HG02798 (cell line): ENCODE results near the gene CD6.
"Not testable (repeated sequence)": the region's sequence is repeated elsewhere in the genome, so short reads cannot be mapped to it uniquely, and the experiment has no call there.

ENCODE experiments used
- ATAC-seq: cut with Tn5 transposase; IDR thresholded peaks from one replicate; pipeline ENCODE4 v1.9.1; 2021; ENCODE audit warnings: mild to moderate bottlenecking; ENCODE audit not compliant: unreplicated experiment, poor library complexity

CD6 gene

DNA sequence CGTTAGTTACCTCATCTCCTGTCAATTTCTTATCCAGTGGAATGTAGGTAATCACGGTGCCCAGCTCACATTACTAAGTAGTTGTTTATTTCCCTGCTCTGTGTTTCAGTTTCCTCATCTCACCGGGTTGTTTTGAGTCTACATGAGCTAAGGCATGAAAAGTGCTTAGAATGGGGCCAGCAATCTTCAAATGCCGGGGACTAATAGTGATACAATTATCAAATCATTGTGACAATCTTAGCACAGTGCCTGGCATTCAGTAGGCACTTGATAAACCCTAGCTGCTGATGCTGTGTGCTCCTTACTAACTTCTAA lies 77.5 kb downstream of the CD6 start:
- no peak for ATAC-seq

DNA sequence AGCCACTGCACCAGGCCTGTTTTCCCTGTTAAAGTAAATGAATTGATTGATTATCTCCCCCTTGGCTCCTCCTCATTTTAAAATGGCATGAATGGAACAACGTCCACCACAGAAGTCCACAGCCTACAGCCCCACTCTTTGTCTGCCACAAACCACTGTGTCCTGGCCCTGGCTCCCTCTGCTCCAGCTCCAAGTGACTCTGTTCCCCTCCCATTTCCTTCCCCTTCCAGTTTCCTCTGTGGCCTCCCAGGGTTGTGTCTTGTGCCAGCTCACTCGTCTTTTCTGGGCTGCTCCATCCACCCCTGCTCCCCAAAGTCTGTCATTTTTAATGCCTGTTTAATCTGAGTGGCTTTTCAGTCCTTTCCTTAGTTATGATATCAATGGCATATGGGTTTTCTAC lies 78.4 kb downstream of the CD6 start:
- no peak for ATAC-seq

DNA sequence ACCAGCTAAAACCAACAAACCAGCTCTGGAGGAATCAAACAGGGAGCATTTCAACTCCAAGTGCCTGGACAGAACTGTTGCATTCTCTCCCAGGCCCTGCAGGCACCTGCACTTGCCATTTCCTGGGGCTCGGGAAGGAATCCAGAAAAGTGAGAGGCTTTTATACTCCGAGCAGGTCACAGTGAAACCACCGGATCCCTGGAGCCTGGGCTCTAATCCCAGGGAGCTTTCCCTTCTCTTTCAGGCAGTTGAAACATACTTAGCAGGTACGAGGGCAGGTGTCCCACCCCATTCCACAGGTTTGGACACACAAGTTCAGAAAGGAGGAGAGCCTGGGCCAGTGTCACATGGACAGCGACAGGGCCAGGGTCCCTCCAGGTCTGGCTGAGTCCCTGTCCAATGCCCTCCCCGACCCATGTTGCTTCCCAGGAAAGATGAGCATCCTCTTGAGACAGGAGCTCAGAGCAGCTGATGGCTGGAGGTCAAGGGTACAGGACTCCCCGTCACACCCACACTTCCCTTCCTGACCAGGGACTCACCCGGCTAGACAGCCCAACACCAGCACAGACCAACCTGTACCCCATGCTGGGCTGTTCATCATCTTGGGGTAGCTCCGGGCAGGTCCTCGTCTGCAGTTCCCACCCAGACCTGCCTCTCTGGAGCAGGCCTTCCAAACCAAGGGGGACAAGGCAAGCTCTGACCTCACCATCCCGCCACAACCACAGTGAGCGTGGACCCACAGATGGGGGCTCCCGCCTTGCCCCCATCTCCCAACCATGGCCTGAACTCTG lies 80.9 kb downstream of the CD6 start:
- ATAC-seq: no peak

DNA sequence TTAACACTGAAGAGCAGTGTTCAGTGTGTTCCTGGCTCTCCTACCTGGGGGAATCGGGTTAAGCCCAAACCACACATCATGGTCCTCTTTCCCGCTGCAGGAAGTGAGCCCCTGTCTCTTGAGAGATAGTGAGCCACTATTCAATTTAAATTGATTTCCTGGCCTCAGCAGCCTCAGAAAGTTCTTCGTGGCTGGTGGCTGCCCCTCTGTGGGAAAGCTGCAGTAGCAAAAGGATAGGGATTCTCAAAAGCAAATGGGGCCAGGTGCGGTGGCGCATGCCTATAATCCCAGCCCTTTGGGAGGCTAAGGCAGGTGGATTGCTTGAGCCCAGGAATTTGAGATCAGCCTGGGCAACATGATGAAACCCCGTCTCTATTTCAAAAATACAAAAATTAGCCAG lies 81.7 kb downstream of the CD6 start:
- ATAC-seq: no peak

DNA sequence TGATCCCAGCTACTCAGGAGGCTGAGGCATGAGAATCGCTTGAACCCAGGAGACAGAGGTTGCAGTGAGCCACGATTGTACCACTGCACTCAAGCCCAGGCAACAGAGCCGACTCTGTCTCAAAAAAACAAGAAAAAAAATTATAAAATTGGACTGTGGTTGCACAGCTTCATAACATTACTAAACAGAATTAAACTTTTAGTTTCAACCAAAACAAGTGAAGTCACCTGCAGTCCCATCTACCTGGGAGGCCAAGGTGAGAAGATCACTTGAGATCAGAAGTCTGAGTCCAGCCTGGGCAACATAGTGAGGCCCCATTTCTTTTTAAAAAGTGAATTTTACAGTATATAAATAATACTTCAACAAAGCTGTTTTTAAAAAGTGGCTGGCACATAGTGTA lies 83.0 kb downstream of the CD6 start:
- ATAC-seq: no peak

DNA sequence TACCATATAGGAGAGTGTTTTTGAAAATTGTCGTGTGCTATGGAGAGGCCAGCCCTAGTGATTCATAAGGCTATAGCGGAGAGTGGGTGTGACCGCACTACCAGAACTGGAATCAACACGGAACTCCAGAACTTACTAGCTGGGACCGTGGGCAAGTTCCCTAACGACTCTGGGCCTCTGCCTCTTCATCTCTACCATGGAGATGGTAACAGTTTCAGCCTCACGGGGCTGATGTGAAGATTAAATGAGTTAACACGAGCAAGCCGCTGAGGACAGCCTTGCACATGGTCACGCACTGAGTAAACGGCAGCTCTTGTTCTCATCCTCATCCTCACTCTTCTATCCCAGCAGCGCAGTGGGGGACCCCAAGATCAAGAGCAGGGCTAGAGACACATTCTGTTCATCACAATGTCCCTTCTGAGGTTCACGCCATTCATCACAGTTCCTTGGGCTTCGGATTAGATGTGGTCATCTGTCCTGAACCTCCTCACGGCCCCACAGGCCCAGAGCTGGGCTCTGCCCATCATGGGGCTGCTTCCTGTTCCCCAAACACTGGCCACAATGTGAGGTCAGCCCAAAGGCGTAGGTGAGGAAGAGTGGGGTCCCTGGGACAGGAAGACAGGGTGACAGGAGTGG lies 83.6 kb downstream of the CD6 start:
- ATAC-seq: no peak

DNA sequence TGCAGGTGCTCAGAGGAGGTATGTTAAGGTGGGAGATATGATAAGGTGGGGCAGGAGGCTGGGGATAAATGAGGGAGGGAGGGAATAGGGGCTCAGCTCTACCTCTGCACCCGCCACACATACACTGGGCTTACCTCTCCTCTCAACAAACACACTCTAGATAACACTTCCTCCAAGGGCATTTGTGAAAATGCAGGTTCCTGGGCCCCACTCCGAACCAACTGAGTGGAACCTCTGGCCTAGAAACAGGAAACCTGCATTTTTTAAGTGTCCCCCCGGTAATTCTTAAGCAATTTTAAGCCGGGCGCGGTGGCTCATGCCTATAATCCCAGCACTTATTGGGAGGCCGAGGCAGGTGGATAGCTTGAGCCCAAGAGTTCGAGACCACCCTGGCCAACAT lies 84.3 kb downstream of the CD6 start:
- ATAC-seq: no peak

DNA sequence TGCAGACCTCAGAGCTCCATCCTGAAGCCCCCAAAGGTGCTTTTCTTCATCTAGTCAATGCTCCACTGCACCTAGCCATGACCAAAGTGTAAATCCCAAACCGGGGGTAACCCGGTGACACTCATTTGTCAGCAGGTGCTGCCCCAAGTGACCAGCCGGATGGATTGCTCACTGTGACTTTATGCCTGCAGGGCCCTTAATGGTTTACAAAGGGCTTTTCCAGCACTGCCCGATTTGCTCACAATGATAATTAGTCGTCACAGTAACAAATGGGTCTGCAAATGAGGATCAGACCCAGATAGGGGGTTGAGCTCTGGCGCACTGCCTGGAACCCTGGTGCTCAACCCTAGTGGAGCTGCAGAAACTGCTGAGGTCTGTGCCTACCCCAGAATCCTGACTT lies 85.1 kb downstream of the CD6 start:
- no peak for ATAC-seq

DNA sequence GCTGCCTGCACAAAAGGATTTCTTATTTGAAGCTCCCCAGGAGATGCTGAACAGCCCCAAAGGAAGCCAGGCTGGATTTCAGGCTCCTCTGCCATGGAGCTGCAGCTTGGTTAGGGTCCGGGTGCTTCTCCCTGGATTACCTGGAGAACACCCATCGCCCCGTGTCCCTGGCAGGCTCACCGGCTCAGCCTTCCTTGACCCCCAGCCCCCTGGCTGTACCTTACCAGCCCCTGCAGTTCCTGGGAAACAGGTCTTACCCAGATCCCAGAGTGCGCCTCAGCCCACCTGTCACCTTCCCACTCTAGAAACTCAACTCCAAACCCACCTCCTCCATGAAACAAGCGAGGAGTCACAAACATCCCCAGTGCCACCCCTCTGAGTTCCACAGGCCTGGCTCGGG lies 85.5 kb downstream of the CD6 start:
- ATAC-seq: no peak

DNA sequence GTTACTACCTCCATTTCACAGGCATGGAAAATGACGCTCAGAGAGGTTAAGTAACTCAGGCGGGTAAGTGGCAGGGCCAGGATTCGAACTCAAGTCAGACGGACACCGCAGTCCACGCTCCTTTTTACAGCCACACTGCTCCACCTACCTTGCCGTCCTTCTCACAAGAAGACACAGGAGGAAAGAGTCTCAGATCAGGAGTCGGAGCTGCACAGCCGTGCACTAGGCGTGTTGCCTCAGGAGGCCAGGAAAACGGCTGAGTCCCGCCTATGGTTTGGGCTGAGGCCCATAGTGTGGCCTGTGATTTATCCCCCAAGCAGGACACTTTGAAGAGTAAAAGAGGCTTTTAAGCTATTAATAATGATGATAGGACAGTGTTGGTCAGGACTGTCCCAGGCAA lies 86.1 kb downstream of the CD6 start:
- ATAC-seq: no peak

DNA sequence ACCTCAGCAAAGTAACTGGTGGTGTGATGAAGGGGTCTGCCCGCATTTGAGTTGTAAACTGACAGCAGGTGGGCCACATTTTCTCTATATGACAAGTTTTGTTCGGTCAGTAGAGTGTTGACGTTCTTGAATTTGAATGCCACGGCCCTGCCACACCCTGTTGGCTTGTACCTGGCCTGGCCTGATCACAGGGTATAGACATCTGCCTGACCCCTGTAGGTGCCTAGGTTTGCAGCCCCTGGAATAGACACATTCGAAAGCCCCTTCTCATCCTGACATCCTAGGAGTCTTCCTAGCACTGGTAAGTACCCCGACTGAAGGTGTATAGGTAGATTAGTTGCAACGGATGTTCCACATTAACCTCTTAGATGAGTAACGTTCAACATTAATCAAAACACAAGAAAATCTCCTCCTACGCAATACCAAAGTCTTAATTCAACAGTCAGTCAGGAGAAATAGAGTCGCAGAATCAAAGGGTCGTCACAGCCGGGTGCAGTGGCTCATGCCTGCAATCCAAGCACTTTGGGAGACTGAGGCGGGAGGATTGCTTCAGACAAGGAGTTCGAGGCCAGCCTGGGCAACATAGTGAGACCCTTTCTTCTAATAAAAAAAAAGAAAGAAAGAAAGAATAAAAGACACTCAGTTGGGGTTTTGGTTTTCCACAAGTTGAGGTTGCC lies 87.2 kb downstream of the CD6 start:
- no peak for ATAC-seq

DNA sequence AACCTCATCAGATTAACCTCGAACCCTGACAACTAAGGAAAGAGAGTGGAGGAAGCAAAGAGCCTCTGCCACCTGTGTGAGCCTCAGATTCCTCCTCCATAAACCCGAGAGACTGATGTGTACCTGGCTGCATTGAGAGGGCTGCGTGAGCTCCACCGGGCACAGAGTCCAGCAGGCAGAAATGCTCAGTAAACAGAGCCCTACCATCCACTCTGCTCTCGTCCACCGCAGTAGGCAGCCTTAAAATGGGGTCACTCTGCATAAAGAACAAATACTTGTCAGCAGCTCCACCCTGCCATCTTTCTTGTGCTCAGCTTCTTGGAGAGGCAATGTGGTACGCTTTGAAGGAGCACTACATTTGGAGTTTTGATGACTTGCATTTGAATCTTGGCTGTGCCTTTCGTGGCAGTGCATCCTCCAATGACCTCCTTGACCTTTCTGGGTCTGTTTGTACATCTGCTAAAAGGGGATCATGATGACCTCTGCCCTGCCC lies 87.8 kb downstream of the CD6 start:
- no peak for ATAC-seq

DNA sequence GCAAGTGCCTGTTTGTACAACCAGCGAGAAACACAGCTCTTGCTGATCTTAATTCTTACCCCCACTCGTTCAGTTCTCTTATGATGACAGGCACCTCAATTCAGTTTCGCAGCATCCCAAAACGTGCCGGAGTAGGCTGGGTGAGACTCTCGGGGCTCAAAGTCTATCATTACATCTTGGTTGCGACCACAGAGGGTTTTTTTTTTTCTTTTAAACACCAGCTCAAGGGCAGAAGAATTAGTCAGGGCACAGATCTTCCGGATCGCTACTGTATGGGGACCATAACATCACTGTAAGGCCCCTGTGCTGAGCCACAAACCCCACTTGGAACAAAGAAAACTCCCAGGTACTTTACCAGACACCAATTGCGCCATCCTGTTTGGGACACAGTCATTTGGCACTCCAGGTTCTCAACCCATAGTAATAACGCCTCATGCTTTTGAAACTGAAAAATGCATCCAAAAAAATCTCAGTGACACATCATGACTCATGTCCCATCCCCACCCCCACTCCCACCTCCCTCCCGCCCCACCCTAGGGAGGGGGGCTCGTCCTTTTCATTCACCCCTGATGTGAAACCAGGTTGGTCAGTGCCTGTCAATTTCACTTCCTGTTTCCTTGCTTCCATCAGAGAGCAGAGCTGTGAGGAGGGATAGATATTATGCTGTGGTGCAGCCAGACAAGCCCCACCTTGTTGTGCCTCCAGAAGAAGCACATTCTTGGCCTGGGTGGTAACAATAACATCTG lies 89.8 kb downstream of the CD6 start:
- peak; percentile 80 for ATAC-seq

DNA sequence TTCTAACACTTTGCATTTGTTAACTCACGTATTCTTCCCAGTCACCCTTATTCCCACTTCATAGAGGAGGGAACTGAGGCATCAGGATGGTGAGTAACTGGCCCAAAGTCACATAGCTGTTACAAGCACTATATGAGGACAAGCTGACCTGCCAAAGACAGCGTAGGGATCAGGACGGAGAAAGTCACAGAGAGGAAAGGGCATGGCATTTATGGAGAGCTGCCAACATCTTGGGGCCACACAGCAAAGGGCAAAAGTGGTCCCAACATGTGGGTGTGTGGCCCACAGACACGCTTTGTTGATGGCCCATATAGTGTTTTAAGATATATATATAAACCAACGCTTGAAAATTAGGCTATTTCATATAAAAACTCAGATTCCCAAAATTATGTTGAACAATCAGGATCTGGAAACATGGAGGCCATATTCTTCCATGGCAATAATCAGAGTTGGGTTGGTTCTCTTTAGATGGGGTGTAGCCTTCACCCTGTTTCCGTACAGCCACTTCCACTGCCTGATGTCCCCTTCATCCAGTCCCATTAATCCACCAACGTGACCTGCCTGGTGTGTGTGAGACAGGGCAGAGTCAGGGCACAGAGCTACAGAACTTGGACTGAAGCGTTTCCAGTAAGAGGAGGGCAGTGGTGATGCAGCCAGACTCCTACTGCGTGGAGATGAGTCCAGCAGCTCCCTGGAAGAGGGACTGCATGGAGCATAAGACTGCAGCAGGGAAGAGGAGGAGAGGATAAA lies 90.9 kb downstream of the CD6 start:
- no peak for ATAC-seq

DNA sequence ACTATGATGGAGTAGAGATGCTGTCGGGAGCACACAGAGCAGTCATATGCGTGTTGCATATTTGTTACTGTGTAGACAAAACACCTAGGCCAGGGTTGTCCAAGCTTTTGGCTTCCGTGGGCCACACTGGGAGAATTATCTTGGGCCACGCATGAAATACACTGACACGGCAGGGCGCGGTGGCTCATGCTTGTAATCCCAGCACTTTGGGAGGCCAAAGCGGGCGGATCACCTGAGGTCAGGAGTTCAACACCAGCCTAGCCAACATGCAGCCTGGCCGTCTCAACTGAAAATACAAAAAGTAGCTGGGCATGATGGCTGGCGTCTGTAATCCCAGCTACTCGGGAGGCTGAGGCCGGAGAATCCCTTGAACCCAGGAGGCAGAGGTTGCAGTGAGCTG lies 93.8 kb downstream of the CD6 start:
- not testable (repeated sequence) for ATAC-seq

DNA sequence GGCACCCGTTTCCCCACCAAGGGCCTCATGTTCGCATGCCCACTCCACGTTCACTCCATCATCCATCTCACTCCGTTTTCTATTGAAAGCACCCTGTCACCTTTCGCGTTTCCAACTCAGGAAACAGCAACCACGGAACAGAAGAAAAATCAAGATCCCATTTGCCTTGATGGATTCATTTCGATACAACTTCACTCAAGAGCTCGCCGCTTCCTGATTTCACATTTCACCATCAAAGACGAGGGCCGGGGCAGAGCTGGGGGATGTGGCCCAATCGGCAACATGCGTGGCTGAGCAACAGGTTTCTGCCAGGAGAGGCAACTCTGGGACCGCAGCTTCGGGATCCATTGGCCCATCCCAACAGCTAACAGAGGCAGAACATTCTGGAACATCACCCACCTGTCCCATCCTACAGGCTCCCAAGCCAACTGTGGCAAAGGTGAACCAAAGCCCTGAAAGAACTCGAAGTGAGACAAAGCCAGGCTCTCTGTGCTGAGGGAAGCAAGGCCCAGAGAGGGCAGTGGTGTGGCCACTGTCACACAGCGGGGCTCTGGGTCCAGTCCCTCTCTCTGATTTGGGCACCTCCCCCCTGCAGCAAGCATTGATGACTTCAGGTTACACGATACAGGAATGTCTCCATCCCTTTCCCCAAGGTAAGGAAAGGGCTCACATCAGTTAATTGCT lies 94.6 kb downstream of the CD6 start:
- no peak for ATAC-seq

DNA sequence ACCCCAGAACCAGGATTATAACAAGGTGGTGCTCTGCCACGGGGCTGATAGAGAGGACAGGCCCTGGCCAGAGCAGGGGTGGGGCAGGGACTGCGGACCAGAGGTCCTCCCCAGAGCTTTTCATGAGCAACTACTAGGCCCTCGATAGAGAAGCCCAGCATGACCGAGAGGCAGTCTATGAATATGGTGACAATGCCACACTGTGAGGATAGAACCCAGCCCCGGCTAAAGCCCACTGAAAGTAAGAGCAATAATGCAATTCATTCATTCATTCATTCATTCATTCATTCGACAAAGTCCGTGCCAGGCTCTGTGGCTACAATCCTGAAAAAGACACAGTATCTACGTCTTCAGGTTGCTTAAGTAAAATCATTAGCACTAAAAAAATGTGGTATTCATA lies 95.2 kb downstream of the CD6 start:
- no peak for ATAC-seq

DNA sequence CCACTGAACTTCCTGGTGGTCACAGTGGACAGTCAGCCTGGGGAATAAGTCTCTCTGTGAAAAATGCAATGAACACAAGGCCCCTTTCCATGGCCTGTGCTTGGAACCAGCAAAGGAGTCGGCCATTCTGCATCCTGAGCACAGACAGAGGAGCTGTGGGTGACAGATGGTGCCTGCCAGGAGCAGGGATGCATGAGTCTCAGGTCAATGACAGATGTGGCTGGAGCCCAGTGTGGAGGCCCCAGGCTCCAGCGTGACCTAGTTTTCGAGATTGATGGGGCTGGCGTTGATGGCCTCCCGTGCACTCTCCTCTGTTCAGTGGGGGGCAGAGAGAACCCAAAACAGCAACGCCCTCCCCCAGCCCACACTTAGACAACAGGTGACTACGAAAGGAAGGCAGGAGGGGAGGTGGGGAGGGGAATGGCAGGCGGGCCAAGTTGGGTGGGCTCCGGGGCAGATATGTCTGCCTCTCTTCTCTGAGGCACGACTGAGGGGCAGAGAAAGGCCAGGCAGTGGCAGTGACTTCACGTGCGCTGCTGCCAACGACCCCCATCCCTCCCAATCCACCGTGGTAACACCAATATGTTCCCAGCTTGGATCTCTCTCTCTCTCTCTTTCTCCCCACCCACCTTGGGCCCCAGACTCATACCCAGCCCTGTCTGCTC lies 96.4 kb downstream of the CD6 start:
- ATAC-seq: no peak

DNA sequence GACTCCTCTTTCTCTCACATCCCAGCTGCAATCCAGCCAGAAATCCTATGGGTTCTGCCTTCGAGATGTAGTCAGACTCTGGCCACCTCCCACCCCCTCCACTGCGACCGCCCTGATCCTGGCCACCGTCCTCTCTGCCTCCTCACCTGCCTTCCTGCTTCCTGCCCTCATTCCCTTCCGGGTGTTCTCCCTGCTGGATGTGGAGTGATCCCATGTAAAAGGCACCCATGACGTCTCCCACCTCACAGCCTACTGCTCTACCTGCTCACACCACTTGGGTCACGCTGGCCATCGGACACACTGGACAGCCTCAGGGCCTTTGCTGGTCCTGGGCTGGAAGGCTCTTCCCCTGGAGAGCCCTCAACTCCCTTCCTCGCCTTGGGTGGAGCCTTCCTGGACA lies 97.1 kb downstream of the CD6 start:
- no peak for ATAC-seq
